SK-N-SH (cell line): ENCODE results near the gene TMEM72. TPM values are rescaled to one million over a fixed set of nuclear protein-coding genes. Genes with fewer than 3 reads are reported as not detected.

Experiments used
- CTCF ChIA-PET: fragments of 300-600, 350-600 bp; formaldehyde crosslinking; extraction: SDS; loops from one replicate; lab custom pipeline; 2021; lab: Yijun Ruan, JAX
- POLR2A ChIA-PET: fragments of 350-600 bp; sonication (Branson Sonifier 250); formaldehyde crosslinking; extraction: SDS; loops from one replicate; lab custom pipeline; 2020; ENCODE audit warnings: antibody characterized with exemption, inconsistent platforms; lab: Yijun Ruan, JAX
- DNase-seq: peaks from one replicate; pipeline ENCODE4 v3.0.0; 2012
- H2AFZ ChIP-seq: fragments of 200-600 bp; sonication (generic); 2 replicates; pipeline ENCODE4 v1.8.1; 2016; ENCODE audit warnings: antibody characterized with exemption, mild to moderate bottlenecking, low read depth
- H3F3A ChIP-seq: fragments of 200-600 bp; sonication (generic); replicated peaks from 2 replicates; pipeline ENCODE3; 2016; ENCODE audit warnings: antibody characterized with exemption, mild to moderate bottlenecking; ENCODE audit not compliant: insufficient read depth
- H3K27ac ChIP-seq, 2 experiments: fragments of 200-500 bp in 1 of 2; fragments of 200-600 bp in 1 of 2; sonication (Bioruptor generic) in 1 of 2; sonication (generic), shearing (Covaris generic) in 1 of 2; 2 replicates each; pipeline versions ENCODE4 v1.5.1 to v1.6.1; 2014 to 2016; ENCODE audit warnings: low read depth in 2 of 2, inconsistent platforms in 1 of 2, low read length in 1 of 2, mild to moderate bottlenecking in 1 of 2, mixed read lengths in 1 of 2
- H3K27me3 ChIP-seq: fragments of 200-600 bp; sonication (generic), shearing (Covaris generic); 2 replicates; pipeline ENCODE4 v1.6.1; 2016; ENCODE audit warnings: mixed run types; ENCODE audit not compliant: insufficient read depth
- H3K36me3 ChIP-seq, 2 experiments: fragments of 200-500 bp in 1 of 2; fragments of 200-600 bp in 1 of 2; sonication (Bioruptor generic) in 1 of 2; sonication (generic) in 1 of 2; replicated peaks in 1 of 2; 2 replicates each; pipeline versions ENCODE3 to v1.5.1; 2014 to 2016; ENCODE audit warnings: low read length in 1 of 2, mild to moderate bottlenecking in 1 of 2; ENCODE audit not compliant: insufficient read depth in 2 of 2, control insufficient read depth in 1 of 2
- H3K4me1 ChIP-seq, 2 experiments: fragments of 200-500 bp in 1 of 2; fragments of 200-600 bp in 1 of 2; sonication (Bioruptor generic) in 1 of 2; sonication (generic), shearing (Covaris generic) in 1 of 2; 2 replicates each; pipeline versions ENCODE4 v1.5.1 to v1.6.1; 2014 to 2016; ENCODE audit warnings: low read depth in 1 of 2, low read length in 1 of 2, mixed run types in 1 of 2; ENCODE audit not compliant: insufficient read depth in 2 of 2, control insufficient read depth in 1 of 2
- H3K4me2 ChIP-seq: fragments of 200-600 bp; sonication (generic), shearing (Covaris generic); 2 replicates; pipeline ENCODE4 v1.6.1; 2017; ENCODE audit warnings: mixed run types
- H3K4me3 ChIP-seq, 2 experiments: fragments of 200-500 bp in 1 of 2; fragments of 200-600 bp in 1 of 2; sonication (Bioruptor generic) in 1 of 2; sonication (generic), shearing (Covaris generic) in 1 of 2; 2 replicates each; pipeline versions ENCODE4 v1.5.1 to v1.8.1; 2014 to 2016; ENCODE audit warnings: low read depth in 2 of 2, inconsistent platforms in 1 of 2, low read length in 1 of 2, mild to moderate bottlenecking in 1 of 2, mixed read lengths in 1 of 2, moderate library complexity in 1 of 2
- H3K79me2 ChIP-seq: fragments of 200-600 bp; sonication (generic); 2 replicates; pipeline ENCODE4 v1.8.1; 2017; ENCODE audit warnings: mild to moderate bottlenecking; ENCODE audit not compliant: insufficient read depth
- H3K9ac ChIP-seq: fragments of 200-600 bp; sonication (generic); 2 replicates; pipeline ENCODE4 v1.6.1; 2017; ENCODE audit warnings: mixed run types
- H3K9me2 ChIP-seq: fragments of 200-600 bp; sonication (generic); 2 replicates; pipeline ENCODE4 v1.6.1; 2017; ENCODE audit warnings: mixed run types
- H3K9me3 ChIP-seq: fragments of 200-600 bp; sonication (generic); 2 replicates; pipeline ENCODE4 v1.6.1; 2017; ENCODE audit warnings: mixed run types, mild to moderate bottlenecking, moderate library complexity
- H4K20me1 ChIP-seq: fragments of 200-600 bp; sonication (generic); 2 replicates; pipeline ENCODE4 v1.6.1; 2017; ENCODE audit warnings: mild to moderate bottlenecking, mixed run types; ENCODE audit not compliant: insufficient read depth
- EZH2phosphoT487 ChIP-seq: fragments of 200-600 bp; sonication (generic); IDR thresholded peaks from 2 replicates; pipeline ENCODE4 v1.6.1; 2017; ENCODE audit warnings: low read depth, mixed run types, mild to moderate bottlenecking, antibody characterized with exemption, moderate library complexity, borderline replicate concordance
- MAX ChIP-seq: IDR thresholded peaks from 2 replicates; pipeline ENCODE4 v1.4.0; 2012; ENCODE audit warnings: low read depth
- NFIC ChIP-seq: IDR thresholded peaks from 2 replicates; pipeline ENCODE4 v1.4.0; 2012; ENCODE audit warnings: borderline replicate concordance
- NRF1 ChIP-seq: IDR thresholded peaks from 2 replicates; pipeline ENCODE4 v1.6.1; 2012; ENCODE audit warnings: low read depth, mild to moderate bottlenecking, low read length
- REST ChIP-seq: IDR thresholded peaks from 2 replicates; pipeline ENCODE4 v1.6.1; 2012; ENCODE audit warnings: mild to moderate bottlenecking, low read depth, low read length, moderate library complexity
- SMC3 ChIP-seq: IDR thresholded peaks from 2 replicates; pipeline ENCODE4 v1.6.1; 2012; ENCODE audit warnings: low read depth, low read length, improper control_type of control experiment
- TCF12 ChIP-seq: IDR thresholded peaks from 2 replicates; pipeline ENCODE4 v1.4.0; 2012
- USF1 ChIP-seq: IDR thresholded peaks from 2 replicates; pipeline ENCODE4 v1.4.0; 2012; ENCODE audit warnings: low read depth, borderline replicate concordance
- WGBS: methylation state at CpG from one replicate; pipeline ENCODE4 v1.1.6; 2017; ENCODE audit warnings: low lambda C conversion rate; 5-methylcytosine and 5-hydroxymethylcytosine counted together
- polyA plus RNA-seq, 3 experiments: library from polyadenylated mRNA; depleted of rRNA; stranded (reverse); fragments of >200 nt; gene quantifications; 2 replicates each; pipeline ENCODE4 v1.2.3, GENCODE V29; 2012

The TMEM72 gene
- polyA plus RNA-seq, 1 of the 3 experiments (the other 2 are of a cell fraction): not detected

DNA sequence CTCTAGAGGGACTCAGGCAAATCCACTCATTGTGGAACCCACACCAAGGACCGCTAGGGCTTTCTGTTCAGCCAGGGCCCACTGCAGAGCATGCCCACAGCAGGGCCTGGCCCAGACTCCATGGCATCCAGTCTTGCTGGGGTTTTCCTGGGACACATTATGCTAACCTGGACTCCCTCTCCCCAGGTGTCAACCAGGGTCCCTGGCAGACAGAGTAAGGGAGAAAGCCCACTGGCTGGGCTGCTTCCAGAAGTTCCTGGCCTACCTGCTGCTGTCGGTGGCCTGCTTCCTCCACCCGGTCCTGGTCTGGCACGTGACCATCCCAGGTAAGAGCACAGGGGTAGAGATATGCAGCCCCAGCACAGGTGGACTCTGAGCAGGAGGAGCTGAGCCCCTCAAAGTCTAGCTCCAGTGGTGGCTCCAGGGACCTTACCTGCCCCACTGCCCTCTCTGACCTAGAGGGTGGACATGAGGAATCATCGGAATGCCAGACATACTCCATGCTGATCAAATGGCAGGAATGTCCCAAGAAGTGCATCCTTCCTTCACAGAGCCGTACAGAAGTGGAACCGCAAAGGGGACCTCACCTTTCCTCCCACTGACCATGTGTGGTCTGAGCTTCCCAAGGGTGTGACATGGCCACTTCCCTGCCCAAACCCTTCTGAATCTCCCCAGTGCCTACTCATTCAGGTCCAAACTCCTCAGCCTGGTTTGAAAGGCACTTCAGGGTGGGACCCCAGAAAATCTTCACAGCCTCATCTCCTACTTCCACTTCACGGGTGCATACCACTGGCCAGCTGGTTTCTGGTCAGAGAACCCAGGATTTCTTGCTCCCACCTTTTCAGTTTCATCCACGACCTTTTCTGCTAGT lies 22.5 kb downstream of the TMEM72 start:
- POLR2A ChIA-PET: interaction anchor here (0.6 kb wide), 1 partner anchor 13 kb away, joined by 4 read pairs; no protein-coding TSS in a partner anchor
- no peak for TF ChIP-seq MAX
- no peak for TF ChIP-seq TCF12
- TF ChIP-seq REST: no peak
- TF ChIP-seq SMC3: no peak
- no peak for TF ChIP-seq EZH2phosphoT487
- TF ChIP-seq, all 33 proteins: peak for 0

DNA sequence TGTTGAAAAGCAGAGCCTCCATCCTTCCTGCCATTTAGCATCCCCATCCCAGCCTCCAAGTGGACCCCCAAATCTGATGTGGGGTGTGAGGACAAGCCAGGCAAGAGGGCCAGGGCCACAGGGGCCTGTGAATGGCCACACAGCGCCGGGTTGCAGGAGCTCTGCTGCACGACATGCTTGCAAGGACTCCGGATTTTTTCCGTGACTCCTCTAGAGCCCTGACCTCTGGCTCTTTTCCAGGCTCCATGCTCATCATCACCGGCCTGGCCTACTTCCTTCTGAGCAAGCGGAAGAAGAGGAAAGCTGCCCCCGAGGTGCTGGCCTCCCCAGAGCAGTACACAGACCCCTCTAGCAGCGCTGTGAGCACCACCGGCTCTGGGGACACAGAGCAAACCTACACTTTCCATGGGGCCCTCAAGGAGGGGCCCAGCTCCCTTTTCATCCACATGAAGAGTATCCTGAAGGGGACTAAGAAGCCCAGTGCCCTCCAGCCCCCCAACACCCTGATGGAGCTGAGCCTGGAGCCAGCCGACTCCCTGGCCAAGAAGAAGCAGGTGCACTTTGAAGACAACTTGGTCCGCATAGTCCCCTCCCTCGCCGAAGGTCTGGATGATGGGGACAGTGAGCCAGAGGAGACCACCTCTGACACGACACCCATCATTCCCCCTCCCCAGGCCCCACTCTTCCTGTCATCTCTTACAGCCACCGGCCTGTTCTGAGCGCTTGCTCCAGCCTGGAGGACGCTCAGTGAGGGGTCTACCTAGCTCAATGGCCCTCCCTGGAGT lies 23.5 kb downstream of the TMEM72 start:
- H3K4me1 ChIP-seq: peaks cover 0 to 10% of the 10 kb centered on the region in 2 experiments; a peak in 2 of 4 replicates
- no peak overlapping the region for H3K27ac ChIP-seq
- H2AFZ ChIP-seq: no peak overlapping the region
- H3F3A ChIP-seq: no peaks in the 10 kb centered on the region
- CTCF ChIA-PET: interaction anchor here (0.7 to 8.5 kb wide), 8 partner anchors 10 to 423 kb away, joined by 3 to 121 read pairs (median 4); partner anchors contain the start of gene DEPP1
- no peaks in the 10 kb centered on the region for H4K20me1 ChIP-seq
- no peaks in the 10 kb centered on the region for H3K36me3 ChIP-seq
- H3K79me2 ChIP-seq: no peaks in the 10 kb centered on the region
- no peaks in the 10 kb centered on the region for H3K9me3 ChIP-seq
- POLR2A ChIA-PET: no interaction called here
- H3K4me3 ChIP-seq: no peak overlapping the region
- DNase-seq: no peak
- H3K9me2 ChIP-seq: no peaks in the 10 kb centered on the region
- WGBS: 70% methylated on average over 10 of the region's 18 CpGs
- H3K27me3 ChIP-seq: peaks cover under 1% of the 10 kb centered on the region; the same call in 1 of the 2 replicates
- H3K9ac ChIP-seq: no peak overlapping the region
- no peak overlapping the region for H3K4me2 ChIP-seq
- TF ChIP-seq NFIC (no peak), USF1 (no peak), NRF1 (no peak)

More for the DNA sequence above, 22.5 kb downstream of the TMEM72 start:
- Histone ChIP-seq H3K4me3 (no peak overlapping the region), H4K20me1 (no peaks in the 10 kb centered on the region), H2AFZ (no peak overlapping the region), H3K9me2 (no peaks in the 10 kb centered on the region), H3K27me3 (peaks cover 8% of the 10 kb centered on the region; the same call in 1 of the 2 replicates), H3K4me1 (peaks cover 0 to 10% of the 10 kb centered on the region in 2 experiments; a peak in 2 of 4 replicates), H3K4me2 (no peak overlapping the region), H3K27ac (no peak overlapping the region), H3K36me3 (no peaks in the 10 kb centered on the region), H3K9me3 (no peaks in the 10 kb centered on the region), H3F3A (no peaks in the 10 kb centered on the region), H3K9ac (no peak overlapping the region), H3K79me2 (no peaks in the 10 kb centered on the region)
- CTCF ChIA-PET: interaction anchor here (0.6 to 8.5 kb wide), 29 partner anchors 8 to 422 kb away, joined by 3 to 121 read pairs (median 5); partner anchors contain the start of genes DEPP1, RASSF4, TMEM72 and ZNF22
- WGBS: 58% methylated on average over 7 of the region's 9 CpGs
- no peak for DNase-seq
